ENCODE results near the gene IRAK3.

The IRAK3 gene

GRCh38 chr12:66188584-66189485 lies at the start of gene IRAK3:
IRAK3 (plus strand) TSS chr12:66189214; CDS start chr12:66189300, 86 bp downstream.
- peak within 1 kb of the TSS; percentile 70 to 87 (median 82) for H3K4me3 ChIP-seq (ENCODE audit: low read depth in 1 of 5, low read length in 5 of 5)
- no peaks in the 10 kb centered on the region for H3K9me3 ChIP-seq (ENCODE audit: control insufficient read depth in 5 of 5, low read length in 5 of 5)
- H3K9ac ChIP-seq (ENCODE audit: low read length in 5 of 5) = peak within 1 kb of the TSS; percentile 10 to 83 (median 70)
- peak within 1 kb of the TSS; percentile 78 for H3K27ac ChIP-seq (ENCODE audit: low read depth, low read length)
- peaks cover 0 to 28% (median 14%) of the 10 kb centered on the region in 5 donors for H3K4me1 ChIP-seq (ENCODE audit: control insufficient read depth in 5 of 5, insufficient read depth in 5 of 5, low read length in 5 of 5)
- no peaks in the 10 kb centered on the region for H3K27me3 ChIP-seq (ENCODE audit: control insufficient read depth in 5 of 5, insufficient read depth in 4 of 5, low read length in 5 of 5)
- peaks cover 0 to 3% (median 0%) of the 10 kb centered on the region in 5 donors for H3K36me3 ChIP-seq (ENCODE audit: control insufficient read depth in 5 of 5, insufficient read depth in 5 of 5, low read length in 5 of 5)

- no peak overlapping the region for H3K27ac ChIP-seq (ENCODE audit: low read depth, low read length)
- H3K27me3 ChIP-seq (ENCODE audit: control insufficient read depth in 5 of 5, insufficient read depth in 4 of 5, low read length in 5 of 5) = no peaks in the 10 kb centered on the region
- no peak overlapping the region for H3K9ac ChIP-seq (ENCODE audit: low read length in 5 of 5)
- H3K9me3 ChIP-seq (ENCODE audit: control insufficient read depth in 5 of 5, low read length in 5 of 5) = peaks cover 4 to 17% (median 8%) of the 10 kb centered on the region in 5 donors
- no peaks in the 10 kb centered on the region for H3K4me1 ChIP-seq (ENCODE audit: control insufficient read depth in 5 of 5, insufficient read depth in 5 of 5, low read length in 5 of 5)
- no peak overlapping the region for H3K4me3 ChIP-seq (ENCODE audit: low read depth in 1 of 5, low read length in 5 of 5)
- H3K36me3 ChIP-seq (ENCODE audit: control insufficient read depth in 5 of 5, insufficient read depth in 5 of 5, low read length in 5 of 5) = peaks cover 16 to 51% (median 43%) of the 10 kb centered on the region in 5 donors
Measured at GRCh38 chr12:66139328-66139727, 49.7 kb upstream of the IRAK3 start.

GRCh38 chr12:66140731-66141130 lies 48.3 kb upstream of the IRAK3 start:
- Histone ChIP-seq H3K36me3 (ENCODE audit: control insufficient read depth in 5 of 5, insufficient read depth in 5 of 5, low read length in 5 of 5) (peaks cover 16 to 53% (median 43%) of the 10 kb centered on the region in 5 donors), H3K4me1 (ENCODE audit: control insufficient read depth in 5 of 5, insufficient read depth in 5 of 5, low read length in 5 of 5) (peaks cover 0 to 12% (median 9%) of the 10 kb centered on the region in 5 donors), H3K9ac (ENCODE audit: low read length in 5 of 5) (no peak overlapping the region), H3K4me3 (ENCODE audit: low read depth in 1 of 5, low read length in 5 of 5) (no peak overlapping the region), H3K27ac (ENCODE audit: low read depth, low read length) (no peak overlapping the region), H3K27me3 (ENCODE audit: control insufficient read depth in 5 of 5, insufficient read depth in 4 of 5, low read length in 5 of 5) (no peaks in the 10 kb centered on the region), H3K9me3 (ENCODE audit: control insufficient read depth in 5 of 5, low read length in 5 of 5) (peaks cover 4 to 17% (median 8%) of the 10 kb centered on the region in 5 donors)

- no peak overlapping the region for H3K4me3 ChIP-seq (ENCODE audit: low read depth in 1 of 5, low read length in 5 of 5)
- no peak overlapping the region for H3K27ac ChIP-seq (ENCODE audit: low read depth, low read length)
- peaks cover 18 to 51% (median 40%) of the 10 kb centered on the region in 5 donors for H3K36me3 ChIP-seq (ENCODE audit: control insufficient read depth in 5 of 5, insufficient read depth in 5 of 5, low read length in 5 of 5)
- H3K27me3 ChIP-seq (ENCODE audit: control insufficient read depth in 5 of 5, insufficient read depth in 4 of 5, low read length in 5 of 5) = no peaks in the 10 kb centered on the region
- no peak overlapping the region for H3K9ac ChIP-seq (ENCODE audit: low read length in 5 of 5)
- peaks cover 4 to 17% (median 8%) of the 10 kb centered on the region in 5 donors for H3K9me3 ChIP-seq (ENCODE audit: control insufficient read depth in 5 of 5, low read length in 5 of 5)
- H3K4me1 ChIP-seq (ENCODE audit: control insufficient read depth in 5 of 5, insufficient read depth in 5 of 5, low read length in 5 of 5) = peaks cover 0 to 12% (median 9%) of the 10 kb centered on the region in 5 donors
Measured at GRCh38 chr12:66141299-66141698, 47.7 kb upstream of the IRAK3 start.

GRCh38 chr12:66142826-66143225 lies 46.2 kb upstream of the IRAK3 start:
- H3K27me3 ChIP-seq (ENCODE audit: control insufficient read depth in 5 of 5, insufficient read depth in 4 of 5, low read length in 5 of 5) = no peaks in the 10 kb centered on the region
- peaks cover 0 to 12% (median 9%) of the 10 kb centered on the region in 5 donors for H3K4me1 ChIP-seq (ENCODE audit: control insufficient read depth in 5 of 5, insufficient read depth in 5 of 5, low read length in 5 of 5)
- no peak overlapping the region for H3K4me3 ChIP-seq (ENCODE audit: low read depth in 1 of 5, low read length in 5 of 5)
- peaks cover 4 to 17% (median 8%) of the 10 kb centered on the region in 5 donors for H3K9me3 ChIP-seq (ENCODE audit: control insufficient read depth in 5 of 5, low read length in 5 of 5)
- no peak overlapping the region for H3K27ac ChIP-seq (ENCODE audit: low read depth, low read length)
- H3K36me3 ChIP-seq (ENCODE audit: control insufficient read depth in 5 of 5, insufficient read depth in 5 of 5, low read length in 5 of 5) = peaks cover 11 to 49% (median 39%) of the 10 kb centered on the region in 5 donors
- H3K9ac ChIP-seq (ENCODE audit: low read length in 5 of 5) = no peak overlapping the region

GRCh38 chr12:66143868-66144267 lies 45.1 kb upstream of the IRAK3 start:
- Histone ChIP-seq H3K27me3 (ENCODE audit: control insufficient read depth in 5 of 5, insufficient read depth in 4 of 5, low read length in 5 of 5) (no peaks in the 10 kb centered on the region), H3K36me3 (ENCODE audit: control insufficient read depth in 5 of 5, insufficient read depth in 5 of 5, low read length in 5 of 5) (peaks cover 16 to 51% (median 43%) of the 10 kb centered on the region in 5 donors), H3K9ac (ENCODE audit: low read length in 5 of 5) (no peak overlapping the region), H3K9me3 (ENCODE audit: control insufficient read depth in 5 of 5, low read length in 5 of 5) (peaks cover 4 to 17% (median 8%) of the 10 kb centered on the region in 5 donors), H3K4me1 (ENCODE audit: control insufficient read depth in 5 of 5, insufficient read depth in 5 of 5, low read length in 5 of 5) (peaks cover 0 to 12% (median 9%) of the 10 kb centered on the region in 5 donors), H3K4me3 (ENCODE audit: low read depth in 1 of 5, low read length in 5 of 5) (no peak overlapping the region), H3K27ac (ENCODE audit: low read depth, low read length) (no peak overlapping the region)

- Histone ChIP-seq H3K4me3 (ENCODE audit: low read depth in 1 of 5, low read length in 5 of 5) (no peak overlapping the region), H3K9ac (ENCODE audit: low read length in 5 of 5) (peak overlapping the region in 2 of 5 donors; percentile 37 to 53), H3K9me3 (ENCODE audit: control insufficient read depth in 5 of 5, low read length in 5 of 5) (peaks cover 4 to 16% (median 8%) of the 10 kb centered on the region in 5 donors), H3K4me1 (ENCODE audit: control insufficient read depth in 5 of 5, insufficient read depth in 5 of 5, low read length in 5 of 5) (peaks cover 0 to 12% (median 9%) of the 10 kb centered on the region in 5 donors), H3K36me3 (ENCODE audit: control insufficient read depth in 5 of 5, insufficient read depth in 5 of 5, low read length in 5 of 5) (peaks cover 18 to 44% (median 39%) of the 10 kb centered on the region in 5 donors), H3K27me3 (ENCODE audit: control insufficient read depth in 5 of 5, insufficient read depth in 4 of 5, low read length in 5 of 5) (no peaks in the 10 kb centered on the region), H3K27ac (ENCODE audit: low read depth, low read length) (peak overlapping the region; percentile 64)
Measured at GRCh38 chr12:66144791-66145754, 43.9 kb upstream of the IRAK3 start.

- no peak overlapping the region for H3K9ac ChIP-seq (ENCODE audit: low read length in 5 of 5)
- H3K27me3 ChIP-seq (ENCODE audit: control insufficient read depth in 5 of 5, insufficient read depth in 4 of 5, low read length in 5 of 5) = no peaks in the 10 kb centered on the region
- H3K27ac ChIP-seq (ENCODE audit: low read depth, low read length) = no peak overlapping the region
- H3K4me3 ChIP-seq (ENCODE audit: low read depth in 1 of 5, low read length in 5 of 5) = no peak overlapping the region
- peaks cover 0 to 9% (median 6%) of the 10 kb centered on the region in 5 donors for H3K4me1 ChIP-seq (ENCODE audit: control insufficient read depth in 5 of 5, insufficient read depth in 5 of 5, low read length in 5 of 5)
- peaks cover 12 to 27% (median 16%) of the 10 kb centered on the region in 5 donors for H3K36me3 ChIP-seq (ENCODE audit: control insufficient read depth in 5 of 5, insufficient read depth in 5 of 5, low read length in 5 of 5)
- H3K9me3 ChIP-seq (ENCODE audit: control insufficient read depth in 5 of 5, low read length in 5 of 5) = no peaks in the 10 kb centered on the region
Measured at GRCh38 chr12:66149702-66150398, 39.2 kb upstream of the IRAK3 start.

GRCh38 chr12:66152732-66153131 lies 36.3 kb upstream of the IRAK3 start:
- no peak overlapping the region for H3K9ac ChIP-seq (ENCODE audit: low read length in 5 of 5)
- H3K36me3 ChIP-seq (ENCODE audit: control insufficient read depth in 5 of 5, insufficient read depth in 5 of 5, low read length in 5 of 5) = peaks cover 6 to 22% (median 10%) of the 10 kb centered on the region in 5 donors
- H3K9me3 ChIP-seq (ENCODE audit: control insufficient read depth in 5 of 5, low read length in 5 of 5) = no peaks in the 10 kb centered on the region
- H3K4me1 ChIP-seq (ENCODE audit: control insufficient read depth in 5 of 5, insufficient read depth in 5 of 5, low read length in 5 of 5) = peaks cover 0 to 2% (median 0%) of the 10 kb centered on the region in 5 donors
- no peak overlapping the region for H3K27ac ChIP-seq (ENCODE audit: low read depth, low read length)
- H3K4me3 ChIP-seq (ENCODE audit: low read depth in 1 of 5, low read length in 5 of 5) = no peak overlapping the region
- H3K27me3 ChIP-seq (ENCODE audit: control insufficient read depth in 5 of 5, insufficient read depth in 4 of 5, low read length in 5 of 5) = no peaks in the 10 kb centered on the region

Data from subcutaneous abdominal adipose tissue (tissue), 5 donors.